Body of pancreas (tissue), 4 donors: ENCODE results near the gene VPS37D.

ENCODE experiments used
- CTCF ChIP-seq, 7 experiments: fragments of 450-650 bp in 4 of 7; fragments of 200-600 bp in 3 of 7; sonication (generic) in 3 of 7; IDR thresholded peaks; one replicate each; pipeline ENCODE4 v1.5.1; 2016 to 2019; ENCODE audit warnings: antibody characterized with exemption in 7 of 7
- POLR2A ChIP-seq, 3 donors: fragments of 450-650 bp; IDR thresholded peaks; one replicate each; pipeline ENCODE4 v1.6.1; 2016; ENCODE audit warnings: antibody characterized with exemption in 3 of 3, mild to moderate bottlenecking in 2 of 3

DNA sequence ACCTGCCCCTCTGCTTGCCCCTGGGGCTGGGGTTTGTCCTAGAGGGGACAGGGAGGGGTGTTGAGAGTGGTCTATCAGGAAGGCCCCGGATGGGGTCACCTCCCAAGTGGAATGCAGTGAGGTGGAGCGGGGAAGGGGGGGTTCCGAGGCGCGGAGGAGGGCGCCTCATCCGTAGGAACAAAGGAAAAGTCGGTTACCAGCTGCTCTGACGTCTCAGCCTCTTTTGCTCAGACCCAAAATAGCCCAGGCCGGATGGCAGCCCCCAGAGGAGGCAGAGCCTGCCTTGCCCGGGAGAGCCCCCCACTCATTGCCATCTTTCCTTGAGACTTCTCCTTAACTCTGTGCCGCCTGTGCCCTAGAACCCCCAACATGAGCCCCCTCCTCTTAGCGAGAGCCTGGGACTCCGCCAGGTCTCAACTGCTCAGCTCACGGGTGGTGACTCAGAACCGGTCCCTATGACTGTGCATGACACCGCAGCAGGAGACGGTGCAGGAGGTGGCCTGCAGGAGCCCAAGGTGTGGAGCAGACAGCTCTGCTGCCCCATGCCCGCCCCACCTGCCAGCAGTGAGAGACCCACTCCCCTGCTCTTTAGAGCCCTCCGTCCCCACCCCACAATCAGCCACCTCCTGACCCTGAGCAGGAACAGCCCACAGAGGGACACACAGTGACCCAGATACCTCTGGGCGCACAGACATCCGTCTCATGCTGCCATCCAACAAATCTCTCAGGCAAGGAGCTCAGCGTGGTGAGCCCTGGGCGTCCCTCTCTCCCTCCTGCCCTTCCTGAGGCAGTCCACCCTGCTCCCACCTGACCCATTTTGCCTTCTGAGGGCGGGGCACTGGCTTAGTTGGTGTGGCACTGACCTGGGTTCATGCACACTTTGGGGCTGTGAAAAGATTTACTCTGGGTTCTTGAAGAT is 38.8 kb downstream of the VPS37D start:
- no peak for TF ChIP-seq CTCF (IDR thresholded peaks at IDR 0.05)
- no peak for TF ChIP-seq POLR2A (IDR thresholded peaks at IDR 0.05)
